ENCODE data around the gene LTB. TPM values are rescaled to one million over a fixed set of nuclear protein-coding genes. Genes with fewer than 3 reads are reported as not detected.

Gene LTB
- total and polyA plus RNA-seq, 9 of the 15 experiments (the other 6 are each of a cell fraction or from before 2014, with no cell fraction given) = 0.07 to 0.51 TPM; not detected in 7

- peak within 1 kb of the TSS; percentile 98 for H2AFZ ChIP-seq (ENCODE audit: low read depth, low read length)
- in situ Hi-C loops (cut with MboI) = loop anchor here (5.0 to 25.0 kb wide), 3 partner anchors 50 to 1415 kb away; partner anchors contain the start of genes BRD2, C6orf47, GPANK1 and HLA-DMA
- peak within 1 kb of the TSS; percentile 52 for H3K4me3 ChIP-seq
- ATAC-seq (peak; percentile 93), FAIRE-seq (peak; percentile 94), DNase-seq (ENCODE audit: extremely low read depth in 1 of 4, low spot score in 3 of 4) (peak; percentile 92 to 100 (median 94))
- no peaks in the 10 kb centered on the region for H3K27me3 ChIP-seq (ENCODE audit: control insufficient read depth in 2 of 2, insufficient read depth in 2 of 2, low read length in 2 of 2)
- CTCF ChIA-PET (ENCODE audit: low intra/inter-chr PET ratio) = interaction anchor here (0.7 to 2.3 kb wide), 7 partner anchors 33 to 1040 kb away, joined by 3 to 78 read pairs (median 4); no protein-coding TSS in a partner anchor
- peaks cover 34% of the 10 kb centered on the region for H3K36me3 ChIP-seq (ENCODE audit: control insufficient read depth, insufficient read depth, low read length)
- BruUV-seq (replicated peaks) = no TSS peak
- peaks cover 10 to 14% of the 10 kb centered on the region in 2 experiments; a peak in 4 of 5 replicates for H3K4me1 ChIP-seq (replicated peaks in 1 of 2; ENCODE audit: control insufficient read depth in 2 of 2, insufficient read depth in 2 of 2, low read length in 2 of 2)
- H4K20me1 ChIP-seq (replicated peaks; ENCODE audit: control insufficient read depth, insufficient read depth, low read length) = no peaks in the 10 kb centered on the region
- POLR2A ChIA-PET = interaction anchor here (0.5 to 5.7 kb wide), 16 partner anchors 9 to 412 kb away, joined by 3 to 38 read pairs (median 4); partner anchors contain the start of genes APOM and BAG6
- H3K79me2 ChIP-seq (ENCODE audit: control insufficient read depth, insufficient read depth, low read length) = peaks cover 37% of the 10 kb centered on the region
- peak within 1 kb of the TSS; percentile 81 for H3K27ac ChIP-seq (ENCODE audit: extremely low read depth, low read depth, low read length)
- peak within 1 kb of the TSS; percentile 91 to 96 for H3K9ac ChIP-seq (ENCODE audit: insufficient read depth in 1 of 2, low read depth in 2 of 2, low read length in 2 of 2)
- intact Hi-C loops (cut with micrococcal nuclease) = loop anchor here (1.0 to 10.0 kb wide), 8 partner anchors 34 to 315 kb away; partner anchors contain the start of genes GPANK1, HSPA1B, LY6G5C and NEU1
- H3K9me3 ChIP-seq (replicated peaks; ENCODE audit: control insufficient read depth, insufficient read depth, low read depth, low read length) = no peaks in the 10 kb centered on the region
- H3K9me1 ChIP-seq (ENCODE audit: control insufficient read depth, insufficient read depth, low read length) = no peaks in the 10 kb centered on the region
- under 1% methylated on average over 24 of the region's 25 CpGs for WGBS (ENCODE audit: insufficient coverage, low coverage, missing lambda C conversion rate)
- H3K4me2 ChIP-seq (ENCODE audit: insufficient read depth, low read length) = peak within 1 kb of the TSS; percentile 96
- TF ChIP-seq NR4A1 (CRISPR knock-in tag; IDR thresholded peaks at IDR 0.05) (no peak), NR4A1 (tag; IDR thresholded peaks at IDR 0.05) (peak; percentile 64; the same call in 1 of the 2 replicates), DEAF1 (CRISPR knock-in tag; IDR thresholded peaks at IDR 0.05) (no peak), RCOR1 (IDR thresholded peaks at IDR 0.05; ENCODE audit: borderline replicate concordance in 1 of 2, low read depth in 2 of 2, low read length in 2 of 2) (peak in 1 of 2 experiments; percentile 81; a peak in 2 of 4 replicates), ARID1B (IDR thresholded peaks at IDR 0.05) (peak; percentile 21), ATF4 (CRISPR knock-in tag; IDR thresholded peaks at IDR 0.05) (peak; percentile 60; the same call in 1 of the 2 replicates), ZFP91 (CRISPR knock-in tag; IDR thresholded peaks at IDR 0.05) (peak; percentile 89)
These were observed 35.1 kb downstream of the LTB start, which contains the start of gene NFKBIL1 for GRCh38 chr6:31546958-31547726. NFKBIL1 (plus strand) TSS chr6:31547608; CDS start chr6:31547695, 87 bp downstream.

All from K562 (cell line).